Endothelial cell of umbilical vein (primary cell): ENCODE data around the gene VEGFC. TPM values are rescaled to one million over a fixed set of nuclear protein-coding genes. Genes with fewer than 3 reads are reported as not detected.

Experiments used
- BruUV-seq: library from RNA; stranded (reverse); fragments of 400-500 nt; replicated peaks from 2 replicates; lab custom pipeline; 2021; lab: Mats Ljungman, UMichigan
- CTCF ChIA-PET: fragments of 300-600, 350-600 bp; sonication (Branson Sonifier 250); formaldehyde crosslinking; loops from one replicate; lab custom pipeline; 2021; ENCODE audit warnings: antibody characterized with exemption, inconsistent platforms; lab: Charles Lee
- POLR2A ChIA-PET: fragments of 300-600, 350-600 bp; sonication (Branson Sonifier 250); formaldehyde crosslinking; loops from one replicate; lab custom pipeline; 2021; ENCODE audit warnings: antibody characterized with exemption, inconsistent platforms; lab: Charles Lee
- DNase-seq: peaks from one replicate; pipeline ENCODE4 v3.0.0-alpha.2; 2011; ENCODE audit warnings: low read depth, low spot score
- FAIRE-seq: peaks from 2 replicates; lab custom pipeline; 2011; peaks lifted over from hg19 to GRCh38; lab: Jason Lieb, UNC
- H2AFZ ChIP-seq: 2 replicates; pipeline ENCODE4 v1.6.0; 2012; ENCODE audit warnings: low read depth, low read length, control low read depth, inconsistent platforms
- H3K27ac ChIP-seq: 2 replicates; pipeline ENCODE4 v1.5.1; 2011; ENCODE audit warnings: low read depth, mild to moderate bottlenecking, control low read depth, low read length, moderate library complexity; ENCODE audit not compliant: insufficient read depth
- H3K27me3 ChIP-seq, 2 experiments: 2 replicates each; pipeline versions ENCODE4 v1.6.0 to v1.6.1; 2011; ENCODE audit warnings: low read length in 2 of 2, mixed read lengths in 1 of 2; ENCODE audit not compliant: control insufficient read depth in 2 of 2, insufficient read depth in 2 of 2
- H3K36me3 ChIP-seq, 2 experiments: 2 replicates in 1 of 2; 3 replicates in 1 of 2; pipeline ENCODE4 v1.5.1; 2011; ENCODE audit warnings: low read length in 2 of 2, mild to moderate bottlenecking in 1 of 2, moderate library complexity in 1 of 2; ENCODE audit not compliant: control insufficient read depth in 2 of 2, insufficient read depth in 2 of 2; ENCODE audit errors: extremely low read depth in 1 of 2
- H3K4me1 ChIP-seq: 3 replicates; pipeline ENCODE4 v1.5.1; 2011; ENCODE audit warnings: mild to moderate bottlenecking, low read length; ENCODE audit not compliant: control insufficient read depth, insufficient read depth; ENCODE audit errors: extremely low read depth
- H3K4me2 ChIP-seq: 2 replicates; pipeline ENCODE4 v1.6.1; 2011; ENCODE audit warnings: low read length, control low read depth, mixed read lengths; ENCODE audit not compliant: insufficient read depth
- H3K4me3 ChIP-seq, 3 experiments: fragments of 200-600 bp in 1 of 3; sonication (generic), shearing (Covaris generic) in 1 of 3; replicated peaks in 1 of 3; 2 replicates each; pipeline ENCODE4 v1.5.1; 2011 to 2016; ENCODE audit warnings: control low read depth in 3 of 3, low read length in 3 of 3, mild to moderate bottlenecking in 2 of 3, inconsistent platforms in 1 of 3, low read depth in 1 of 3, moderate library complexity in 1 of 3; ENCODE audit not compliant: insufficient read depth in 1 of 3
- H3K79me2 ChIP-seq: 2 replicates; pipeline ENCODE4 v1.6.0; 2012; ENCODE audit warnings: low read length, inconsistent platforms; ENCODE audit not compliant: control insufficient read depth, insufficient read depth
- H3K9ac ChIP-seq: replicated peaks from 2 replicates; pipeline ENCODE3; 2011; ENCODE audit warnings: low read length, control low read depth; ENCODE audit not compliant: insufficient read depth; ENCODE audit errors: extremely low read depth
- H3K9me1 ChIP-seq: replicated peaks from 3 replicates; pipeline ENCODE4 v1.6.0; 2011; ENCODE audit warnings: mild to moderate bottlenecking, low read length; ENCODE audit not compliant: control insufficient read depth, insufficient read depth; ENCODE audit errors: extremely low read depth
- H3K9me3 ChIP-seq: replicated peaks from 2 replicates; pipeline ENCODE4 v1.5.1; 2012; ENCODE audit warnings: low read length, inconsistent platforms; ENCODE audit not compliant: control insufficient read depth, insufficient read depth
- H4K20me1 ChIP-seq: replicated peaks from 2 replicates; pipeline ENCODE3; 2011; ENCODE audit warnings: mild to moderate bottlenecking, low read length; ENCODE audit not compliant: control insufficient read depth, insufficient read depth; ENCODE audit errors: extremely low read depth
- CTCF ChIP-seq, 2 donors: IDR thresholded peaks; 1 replicate in 1 of 2; 2 replicates in 1 of 2; pipeline ENCODE4 v1.5.1; 2011; ENCODE audit warnings: low read length in 2 of 2, mild to moderate bottlenecking in 2 of 2, moderate library complexity in 2 of 2, control low read depth in 1 of 2, inconsistent platforms in 1 of 2, low read depth in 1 of 2; ENCODE audit not compliant: insufficient read depth in 1 of 2; ENCODE audit errors: extremely low read depth in 1 of 2
- EZH2 ChIP-seq: IDR thresholded peaks from 2 replicates; pipeline ENCODE4 v1.6.1; 2012; ENCODE audit warnings: borderline replicate concordance, low read depth, mild to moderate bottlenecking, moderate library complexity, low read length, inconsistent platforms; ENCODE audit not compliant: severe bottlenecking
- FOS ChIP-seq: IDR thresholded peaks from 2 replicates; pipeline ENCODE4 v1.6.1; 2011; ENCODE audit warnings: mild to moderate bottlenecking, low read length, moderate library complexity, borderline replicate concordance; ENCODE audit not compliant: insufficient read depth
- GATA2 ChIP-seq: IDR thresholded peaks from 2 replicates; pipeline ENCODE4 v1.7.0; 2011; ENCODE audit warnings: low read depth, mild to moderate bottlenecking, moderate library complexity, mixed read lengths, low read length; ENCODE audit not compliant: insufficient read length, insufficient read depth
- JUN ChIP-seq: IDR thresholded peaks from 2 replicates; pipeline ENCODE4 v1.6.1; 2011; ENCODE audit warnings: borderline replicate concordance, low read depth; ENCODE audit not compliant: insufficient read length, insufficient read depth
- MYC ChIP-seq: IDR thresholded peaks from one replicate; pipeline ENCODE4 v1.6.1; 2011; ENCODE audit warnings: mild to moderate bottlenecking, low read depth, low read length
- POLR2A ChIP-seq: IDR thresholded peaks from 2 replicates; pipeline ENCODE4 v1.6.1; 2012; ENCODE audit warnings: low read depth, mild to moderate bottlenecking, control low read depth, low read length
- POLR2AphosphoS5 ChIP-seq: IDR thresholded peaks from 2 replicates; pipeline ENCODE4 v1.6.1; 2012; ENCODE audit warnings: low read depth, mild to moderate bottlenecking, control low read depth, low read length, moderate library complexity; ENCODE audit not compliant: insufficient read depth
- dilution Hi-C: fragments of 300-500 bp; cut with MboI; formaldehyde crosslinking; loops from one replicate; pipeline ENCODE4 v1.15.0; 2019; ENCODE audit warnings: low sequenced_read_pairs; ENCODE audit not compliant: extremely low pct_ligation_motif_present
- intact Hi-C: fragments of 100-400 bp; cut with micrococcal nuclease; formaldehyde crosslinking; loops from one replicate; pipeline ENCODE4 v1.10.0; 2022
- polyA plus RNA-seq, 4 experiments: library from polyadenylated mRNA; depleted of rRNA in 3 of 4; stranded (reverse) in 3 of 4; unstranded in 1 of 4; fragments of >200 nt; gene quantifications; 2 replicates each; pipeline versions ENCODE4 v1.2.1 to v1.2.3, GENCODE V29; 2011 to 2012; ENCODE audit warnings: missing spikeins in 1 of 4
- total RNA-seq: library from RNA; stranded (reverse); gene quantifications from 2 replicates; pipeline ENCODE4 v1.2.3, GENCODE V29; 2021

VEGFC gene
- total and polyA plus RNA-seq, 2 donors (not counting 3 experiments of a cell fraction or from before 2014, with no cell fraction given), result 20.4 to 34.9 TPM

- Histone ChIP-seq H3K9me1 (no peaks in the 10 kb centered on the region), H3K9me3 (no peaks in the 10 kb centered on the region), H3K4me3 (no peak overlapping the region), H3K9ac (no peak overlapping the region), H3K79me2 (peaks cover 4% of the 10 kb centered on the region), H3K27ac (no peak overlapping the region), H3K36me3 (peaks cover 0 to 5% of the 10 kb centered on the region in 2 experiments), H3K27me3 (no peaks in the 10 kb centered on the region), H3K4me2 (no peak overlapping the region), H4K20me1 (no peaks in the 10 kb centered on the region), H3K4me1 (no peaks in the 10 kb centered on the region), H2AFZ (no peak overlapping the region)
- TF ChIP-seq JUN (no peak), GATA2 (no peak), EZH2 (no peak), POLR2AphosphoS5 (no peak), CTCF (IDR thresholded peaks at IDR 0.05; ENCODE audit: extremely low read depth in 1 of 2, insufficient read depth in 1 of 2, low read depth in 1 of 2, low read length in 2 of 2) (no peak), MYC (no peak), FOS (no peak), POLR2A (no peak)
- no peak for DNase-seq
- intact Hi-C loops, result no loop called here
- ChIA-PET POLR2A (no interaction called here), CTCF (no interaction called here)
- dilution Hi-C loops, result no loop called here
- no TSS peak for BruUV-seq
- FAIRE-seq, result no peak
These were observed 102.0 kb downstream of the VEGFC start for GRCh38 chr4:176690716-176691115.
